ENCODE measurements around the gene DNAL1. TPM values are rescaled to one million over a fixed set of nuclear protein-coding genes. Genes with fewer than 3 reads are reported as not detected.
A peak's percentile ranks its signal among the peaks of the same experiment; 100 is the strongest.

The DNAL1 gene
- polyA plus RNA-seq, 2 of the 4 experiments (the other 2 are of a cell fraction) = 8.3 to 16.3 TPM

- TF ChIP-seq HEYL (CRISPR knock-in tag; IDR thresholded peaks at IDR 0.05) = no peak
- TF ChIP-seq KDM1A (IDR thresholded peaks at IDR 0.05; ENCODE audit: low read depth) = no peak
- no peak for TF ChIP-seq CHD2 (IDR thresholded peaks at IDR 0.05; ENCODE audit: low read length, partially characterized antibody)
- no peak for TF ChIP-seq EHMT2 (IDR thresholded peaks at IDR 0.05; ENCODE audit: low read depth)
- no peak for TF ChIP-seq USF2 (IDR thresholded peaks at IDR 0.05)
- no peak for TF ChIP-seq MAX (IDR thresholded peaks at IDR 0.05)
These were observed 81.5 kb downstream of the DNAL1 start (continued) for GRCh38 chr14:73726025-73726961.

GRCh38 chr14:73727166-73727565 lies 82.4 kb downstream of the DNAL1 start:
- H3K4me3 ChIP-seq = no peak overlapping the region
- no peak for TF ChIP-seq NFE2L2 (conservative IDR thresholded peaks at IDR 0.05; ENCODE audit: low read length)
- no peak for TF ChIP-seq CHD2 (IDR thresholded peaks at IDR 0.05; ENCODE audit: low read length, partially characterized antibody)
- TF ChIP-seq ZNF302 (CRISPR knock-in tag; IDR thresholded peaks at IDR 0.05) = no peak
- no peak for TF ChIP-seq GATA3 (IDR thresholded peaks at IDR 0.05; ENCODE audit: borderline replicate concordance)
- no peak for TF ChIP-seq ESRRA (IDR thresholded peaks at IDR 0.05; ENCODE audit: borderline replicate concordance, low read length)
- no peak for TF ChIP-seq ZSCAN20 (CRISPR knock-in tag; IDR thresholded peaks at IDR 0.05)
- no peak for TF ChIP-seq NR3C1 (IDR thresholded peaks at IDR 0.05)
- TF ChIP-seq SREBF2 (IDR thresholded peaks at IDR 0.05) = no peak
- peak overlapping the region in 1 of 2 experiments; percentile 81; a peak in 2 of 6 replicates for H3K27ac ChIP-seq
- no peak for FAIRE-seq
- no peak for ATAC-seq
- POLR2A ChIA-PET = no interaction called here
- CTCF ChIA-PET = interaction anchor here (0.6 to 16.0 kb wide), 14 partner anchors 10 to 219 kb away, joined by 3 to 210 read pairs (median 20); partner anchors contain the start of genes PNMA1 and PTGR2
- H3K9me3 ChIP-seq = no peaks in the 10 kb centered on the region
- no peak overlapping the region for H3K4me2 ChIP-seq
- DNase-seq (ENCODE audit: low read depth in 1 of 2, low spot score in 1 of 2) = no peak
- H3K4me1 ChIP-seq = peaks cover 61% of the 10 kb centered on the region
- 92% methylated on average over 6 of the region's 7 CpGs for WGBS (ENCODE audit: missing lambda C conversion rate)

GRCh38 chr14:73728717-73729330 lies 84.0 kb downstream of the DNAL1 start:
- CTCF ChIA-PET = interaction anchor here (0.5 to 16.0 kb wide), 46 partner anchors 8 to 306 kb away, joined by 3 to 210 read pairs (median 4); partner anchors contain the start of genes PNMA1 and PTGR2

More at GRCh38 chr14:73728717-73729330, 84.0 kb downstream of the DNAL1 start:
- ATAC-seq = peak; percentile 60 to 77; a peak in 5 of 6 replicates
- Histone ChIP-seq H3K4me2 (peak overlapping the region; percentile 32; the same call in 1 of the 3 replicates), H3K9me3 (no peaks in the 10 kb centered on the region), H3K4me3 (no peak overlapping the region), H3K4me1 (peaks cover 50% of the 10 kb centered on the region), H3K27ac (peak overlapping the region; percentile 42 to 76; a peak in 5 of 6 replicates)
- POLR2A ChIA-PET = interaction anchor here (1.0 to 1.3 kb wide), 2 partner anchors 58 to 122 kb away, joined by 3 to 4 read pairs; partner anchors contain the start of gene PTGR2
- peak; percentile 78 to 87 for DNase-seq (ENCODE audit: low read depth in 1 of 2, low spot score in 1 of 2)
- FAIRE-seq = no peak
- TF ChIP-seq EHMT2 (IDR thresholded peaks at IDR 0.05; ENCODE audit: low read depth) (no peak), RAD21 (conservative IDR thresholded peaks at IDR 0.05 in 1 of 2, IDR thresholded peaks at IDR 0.05 in 1 of 2) (peak; percentile 95 to 97), GATA3 (IDR thresholded peaks at IDR 0.05; ENCODE audit: borderline replicate concordance) (no peak), CTCF (IDR thresholded peaks at IDR 0.05) (peak; percentile 92), SMC3 (IDR thresholded peaks at IDR 0.05) (peak; percentile 96), ESRRA (IDR thresholded peaks at IDR 0.05; ENCODE audit: borderline replicate concordance, low read length) (peak; percentile 58; the same call in 1 of the 2 replicates), CHD2 (IDR thresholded peaks at IDR 0.05; ENCODE audit: low read length, partially characterized antibody) (peak; percentile 39), ELK1 (IDR thresholded peaks at IDR 0.05; ENCODE audit: low read depth, low read length) (no peak), HOXB5 (CRISPR knock-in tag; IDR thresholded peaks at IDR 0.05) (no peak)
- 22% methylated on average over 6 of the region's 6 CpGs for WGBS (ENCODE audit: missing lambda C conversion rate)

Data from A549 (cell line).